HepG2 (cell line): ENCODE measurements around the gene IGSF8. TPM values are rescaled to one million over a fixed set of nuclear protein-coding genes. Genes with fewer than 3 reads are reported as not detected.
A peak's percentile ranks its signal among the peaks of the same experiment; 100 is the strongest.

ENCODE experiments used
- ATM ChIP-seq: fragments of 450-650 bp; IDR thresholded peaks from 2 replicates; pipeline ENCODE4 v1.7.1; 2017; ENCODE audit warnings: mild to moderate bottlenecking, borderline replicate concordance
- CENPX ChIP-seq: sonication (generic); formaldehyde crosslinking; IDR thresholded peaks from 2 replicates; pipeline ENCODE4 v1.9.0; 2021; ENCODE audit warnings: mild to moderate bottlenecking, missing genetic modification reagents, moderate library complexity
- FOXA3 ChIP-seq: IDR thresholded peaks from 2 replicates; pipeline ENCODE4 v1.6.1; 2016; ENCODE audit warnings: missing genetic modification reagents, missing compliant biosample characterization
- MED1 ChIP-seq: sonication (generic); formaldehyde crosslinking; IDR thresholded peaks from 2 replicates; pipeline ENCODE4 v1.4.0; 2020; ENCODE audit warnings: missing genetic modification reagents
- NCOA2 ChIP-seq: sonication (generic); formaldehyde crosslinking; IDR thresholded peaks from 2 replicates; pipeline ENCODE4 v1.8.0; 2022; ENCODE audit warnings: inconsistent platforms
- SAFB2 ChIP-seq: sonication (generic); formaldehyde crosslinking; IDR thresholded peaks from 2 replicates; pipeline ENCODE4 v1.5.1; 2020; ENCODE audit warnings: missing genetic modification reagents, low read depth, mild to moderate bottlenecking, borderline replicate concordance
- SMC3 ChIP-seq: IDR thresholded peaks from 2 replicates; pipeline ENCODE4 v1.6.1; 2011; ENCODE audit warnings: low read length, improper control_type of control experiment
- TIGD3 ChIP-seq: sonication (generic); formaldehyde crosslinking; IDR thresholded peaks from 2 replicates; pipeline ENCODE4 v1.5.1; 2020; ENCODE audit warnings: mild to moderate bottlenecking, missing genetic modification reagents, borderline replicate concordance
- ZC3H13 ChIP-seq: sonication (generic); formaldehyde crosslinking; IDR thresholded peaks from 2 replicates; pipeline ENCODE4 v1.8.1; 2023; ENCODE audit warnings: mild to moderate bottlenecking, missing genetic modification reagents, moderate library complexity
- ZNF441 ChIP-seq: sonication (generic); formaldehyde crosslinking; IDR thresholded peaks from 2 replicates; pipeline ENCODE4 v1.7.0; 2021; ENCODE audit warnings: missing genetic modification reagents, borderline replicate concordance
- ZNF501 ChIP-seq: sonication (generic); formaldehyde crosslinking; IDR thresholded peaks from 2 replicates; pipeline ENCODE4 v1.5.1; 2020; ENCODE audit warnings: mild to moderate bottlenecking, moderate library complexity, missing genetic modification reagents
- ZNF563 ChIP-seq: sonication (generic); formaldehyde crosslinking; IDR thresholded peaks from 2 replicates; pipeline ENCODE4 v1.8.0; 2022; ENCODE audit warnings: mild to moderate bottlenecking, moderate library complexity, missing genetic modification reagents
- ZSCAN20 ChIP-seq: sonication (generic); formaldehyde crosslinking; IDR thresholded peaks from 2 replicates; pipeline ENCODE4 v1.4.0; 2020; ENCODE audit warnings: missing genetic modification reagents, mild to moderate bottlenecking, borderline replicate concordance
- polyA plus RNA-seq, 8 experiments: library from polyadenylated mRNA; depleted of rRNA in 3 of 8; stranded (reverse) in 7 of 8; unstranded in 1 of 8; fragments of >200 nt; fragmentation: Illumina TruSeq in 4 of 8; extraction: Trizol in 4 of 8; gene quantifications; 2 replicates each; pipeline versions ENCODE4 v1.2.1 to v1.2.3, GENCODE V29; 2011 to 2016; ENCODE audit warnings: low read depth in 4 of 8, missing spikeins in 1 of 8, mixed read lengths in 1 of 8; ENCODE audit not compliant: insufficient read depth in 1 of 8
- total RNA-seq, 5 experiments: library from RNA; depleted of rRNA; stranded (reverse); fragments of >200 nt; fragmentation: Illumina TruSeq; extraction: Trizol; gene quantifications; 2 replicates each; pipeline ENCODE4 v1.2.3, GENCODE V29; 2016; ENCODE audit warnings: low read depth in 1 of 5
- TF ChIP-seq, protein P1 (sequence below): sonication (generic); formaldehyde crosslinking; IDR thresholded peaks from 2 replicates; pipeline ENCODE4 v1.4.0; 2020; ENCODE audit warnings: missing genetic modification reagents, mild to moderate bottlenecking, borderline replicate concordance
- TF ChIP-seq, protein P2 (sequence below): sonication (generic); formaldehyde crosslinking; IDR thresholded peaks from 2 replicates; pipeline ENCODE4 v1.4.0; 2020; ENCODE audit warnings: missing genetic modification reagents
- TF ChIP-seq, protein P3 (sequence below): IDR thresholded peaks from 2 replicates; pipeline ENCODE4 v1.6.1; 2016; ENCODE audit warnings: mild to moderate bottlenecking
- TF ChIP-seq, protein P4 (sequence below): sonication (generic); formaldehyde crosslinking; IDR thresholded peaks from 2 replicates; pipeline ENCODE4 v1.4.0; 2020; ENCODE audit warnings: missing genetic modification reagents

The IGSF8 gene
- total and polyA plus RNA-seq, 2 of the 13 experiments (the other 11 are each of a cell fraction or from before 2014, with no cell fraction given) = 24.0 to 41.0 TPM

DNA sequence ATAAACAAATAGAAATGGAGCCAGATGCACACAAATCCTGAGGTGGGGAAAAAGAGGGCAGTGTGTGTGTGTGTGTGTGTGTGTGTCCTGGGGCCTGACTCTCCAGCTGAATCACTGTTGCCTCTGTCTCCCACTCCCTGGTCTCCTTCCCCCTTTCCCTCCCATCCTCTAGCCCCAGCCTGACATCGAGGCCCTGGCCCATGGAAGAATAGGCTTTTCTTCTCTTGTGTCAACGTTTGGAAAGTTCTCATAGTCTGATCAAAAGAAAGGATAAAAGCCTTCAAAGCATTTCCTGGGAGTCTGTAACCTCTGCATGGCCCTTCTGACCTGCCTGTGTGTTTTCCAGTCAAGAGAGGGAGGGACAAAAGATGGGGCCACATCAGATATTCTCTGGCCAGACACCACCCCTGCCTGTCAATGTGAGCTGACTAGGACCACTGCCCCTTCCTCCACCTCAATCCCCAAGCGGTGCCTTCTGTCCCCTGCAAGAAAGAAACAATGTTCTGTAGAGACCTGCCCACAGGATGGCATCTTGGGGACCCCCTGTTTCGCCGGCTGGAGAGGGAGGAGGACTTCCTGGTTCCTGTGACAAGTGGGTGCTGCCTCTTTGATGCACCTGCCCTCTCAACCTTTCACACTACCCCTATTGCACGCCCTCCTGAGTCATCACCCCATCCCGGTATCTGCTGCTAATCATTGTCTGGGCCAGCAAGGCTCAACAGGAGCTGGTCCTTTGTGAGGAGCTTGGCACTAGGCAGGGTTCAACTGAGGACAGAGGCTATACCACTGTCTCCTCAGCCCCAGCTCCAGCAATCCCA, 44.7 kb downstream of the IGSF8 start (continued):
- peak; percentile 49; the same call in 1 of the 2 replicates for TF ChIP-seq MED1
- TF ChIP-seq, protein P1, sequence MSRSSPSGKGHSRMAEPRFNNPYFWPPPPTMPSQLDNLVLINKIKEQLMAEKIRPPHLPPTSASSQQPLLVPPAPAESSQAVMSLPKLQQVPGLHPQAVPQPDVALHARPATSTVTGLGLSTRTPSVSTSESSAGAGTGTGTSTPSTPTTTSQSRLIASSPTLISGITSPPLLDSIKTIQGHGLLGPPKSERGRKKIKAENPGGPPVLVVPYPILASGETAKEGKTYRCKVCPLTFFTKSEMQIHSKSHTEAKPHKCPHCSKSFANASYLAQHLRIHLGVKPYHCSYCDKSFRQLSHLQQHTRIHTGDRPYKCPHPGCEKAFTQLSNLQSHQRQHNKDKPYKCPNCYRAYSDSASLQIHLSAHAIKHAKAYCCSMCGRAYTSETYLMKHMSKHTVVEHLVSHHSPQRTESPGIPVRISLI (CRISPR knock-in tag) = 0 out of 2 replicates have a peak, but pooled peaks have one; percentile 24
- TF ChIP-seq, protein P2, sequence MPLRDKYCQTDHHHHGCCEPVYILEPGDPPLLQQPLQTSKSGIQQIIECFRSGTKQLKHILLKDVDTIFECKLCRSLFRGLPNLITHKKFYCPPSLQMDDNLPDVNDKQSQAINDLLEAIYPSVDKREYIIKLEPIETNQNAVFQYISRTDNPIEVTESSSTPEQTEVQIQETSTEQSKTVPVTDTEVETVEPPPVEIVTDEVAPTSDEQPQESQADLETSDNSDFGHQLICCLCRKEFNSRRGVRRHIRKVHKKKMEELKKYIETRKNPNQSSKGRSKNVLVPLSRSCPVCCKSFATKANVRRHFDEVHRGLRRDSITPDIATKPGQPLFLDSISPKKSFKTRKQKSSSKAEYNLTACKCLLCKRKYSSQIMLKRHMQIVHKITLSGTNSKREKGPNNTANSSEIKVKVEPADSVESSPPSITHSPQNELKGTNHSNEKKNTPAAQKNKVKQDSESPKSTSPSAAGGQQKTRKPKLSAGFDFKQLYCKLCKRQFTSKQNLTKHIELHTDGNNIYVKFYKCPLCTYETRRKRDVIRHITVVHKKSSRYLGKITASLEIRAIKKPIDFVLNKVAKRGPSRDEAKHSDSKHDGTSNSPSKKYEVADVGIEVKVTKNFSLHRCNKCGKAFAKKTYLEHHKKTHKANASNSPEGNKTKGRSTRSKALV = no peak
- no peak for TF ChIP-seq ATM
- TF ChIP-seq NCOA2 (CRISPR knock-in tag) = peak; percentile 92
- no peak for TF ChIP-seq ZC3H13
- TF ChIP-seq ZSCAN20 (CRISPR knock-in tag) = no peak
- no peak for TF ChIP-seq TIGD3
- peak; percentile 52; the same call in 1 of the 2 replicates for TF ChIP-seq ZNF501 (CRISPR knock-in tag)
- no peak for TF ChIP-seq SMC3
- no peak for TF ChIP-seq CENPX (CRISPR knock-in tag)
- TF ChIP-seq ZNF563 (CRISPR knock-in tag) = no peak
- TF ChIP-seq FOXA3 (CRISPR knock-in tag) = peak; percentile 71
- peak; percentile 58; the same call in 1 of the 2 replicates for TF ChIP-seq SAFB2
- 0 out of 2 replicates have a peak, but pooled peaks have one; percentile 20 for TF ChIP-seq ZNF441 (CRISPR knock-in tag)
- TF ChIP-seq, protein P3, sequence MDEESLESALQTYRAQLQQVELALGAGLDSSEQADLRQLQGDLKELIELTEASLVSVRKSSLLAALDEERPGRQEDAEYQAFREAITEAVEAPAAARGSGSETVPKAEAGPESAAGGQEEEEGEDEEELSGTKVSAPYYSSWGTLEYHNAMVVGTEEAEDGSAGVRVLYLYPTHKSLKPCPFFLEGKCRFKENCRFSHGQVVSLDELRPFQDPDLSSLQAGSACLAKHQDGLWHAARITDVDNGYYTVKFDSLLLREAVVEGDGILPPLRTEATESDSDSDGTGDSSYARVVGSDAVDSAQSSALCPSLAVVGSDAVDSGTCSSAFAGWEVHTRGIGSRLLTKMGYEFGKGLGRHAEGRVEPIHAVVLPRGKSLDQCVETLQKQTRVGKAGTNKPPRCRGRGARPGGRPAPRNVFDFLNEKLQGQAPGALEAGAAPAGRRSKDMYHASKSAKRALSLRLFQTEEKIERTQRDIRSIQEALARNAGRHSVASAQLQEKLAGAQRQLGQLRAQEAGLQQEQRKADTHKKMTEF (CRISPR knock-in tag) = peak; percentile 74
- TF ChIP-seq, protein P4, sequence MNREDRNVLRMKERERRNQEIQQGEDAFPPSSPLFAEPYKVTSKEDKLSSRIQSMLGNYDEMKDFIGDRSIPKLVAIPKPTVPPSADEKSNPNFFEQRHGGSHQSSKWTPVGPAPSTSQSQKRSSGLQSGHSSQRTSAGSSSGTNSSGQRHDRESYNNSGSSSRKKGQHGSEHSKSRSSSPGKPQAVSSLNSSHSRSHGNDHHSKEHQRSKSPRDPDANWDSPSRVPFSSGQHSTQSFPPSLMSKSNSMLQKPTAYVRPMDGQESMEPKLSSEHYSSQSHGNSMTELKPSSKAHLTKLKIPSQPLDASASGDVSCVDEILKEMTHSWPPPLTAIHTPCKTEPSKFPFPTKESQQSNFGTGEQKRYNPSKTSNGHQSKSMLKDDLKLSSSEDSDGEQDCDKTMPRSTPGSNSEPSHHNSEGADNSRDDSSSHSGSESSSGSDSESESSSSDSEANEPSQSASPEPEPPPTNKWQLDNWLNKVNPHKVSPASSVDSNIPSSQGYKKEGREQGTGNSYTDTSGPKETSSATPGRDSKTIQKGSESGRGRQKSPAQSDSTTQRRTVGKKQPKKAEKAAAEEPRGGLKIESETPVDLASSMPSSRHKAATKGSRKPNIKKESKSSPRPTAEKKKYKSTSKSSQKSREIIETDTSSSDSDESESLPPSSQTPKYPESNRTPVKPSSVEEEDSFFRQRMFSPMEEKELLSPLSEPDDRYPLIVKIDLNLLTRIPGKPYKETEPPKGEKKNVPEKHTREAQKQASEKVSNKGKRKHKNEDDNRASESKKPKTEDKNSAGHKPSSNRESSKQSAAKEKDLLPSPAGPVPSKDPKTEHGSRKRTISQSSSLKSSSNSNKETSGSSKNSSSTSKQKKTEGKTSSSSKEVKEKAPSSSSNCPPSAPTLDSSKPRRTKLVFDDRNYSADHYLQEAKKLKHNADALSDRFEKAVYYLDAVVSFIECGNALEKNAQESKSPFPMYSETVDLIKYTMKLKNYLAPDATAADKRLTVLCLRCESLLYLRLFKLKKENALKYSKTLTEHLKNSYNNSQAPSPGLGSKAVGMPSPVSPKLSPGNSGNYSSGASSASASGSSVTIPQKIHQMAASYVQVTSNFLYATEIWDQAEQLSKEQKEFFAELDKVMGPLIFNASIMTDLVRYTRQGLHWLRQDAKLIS (CRISPR knock-in tag) = no peak
